ENCODE results near the gene DMRTC2. TPM values are rescaled to one million over a fixed set of nuclear protein-coding genes. Genes with fewer than 3 reads are reported as not detected.

The DMRTC2 gene
- total RNA-seq, 1 donor from 2014 or later = not detected

GRCh38 chr19:41868989-41869300 is 24.1 kb downstream of the DMRTC2 start:
- peaks cover 31% of the 10 kb centered on the region for H3K4me1 Mint-ChIP-seq (ENCODE audit: low read depth, unreplicated experiment)
- Histone ChIP-seq H2AFZ (ENCODE audit: low read depth, low read length) (no peak overlapping the region), H3K9ac (ENCODE audit: low read length) (no peak overlapping the region), H3K4me2 (ENCODE audit: low read length) (no peak overlapping the region), H3K79me2 (ENCODE audit: insufficient read depth, low read length) (peaks cover 53% of the 10 kb centered on the region), H3K4me3 (ENCODE audit: insufficient read depth, low read depth, low read length) (no peak overlapping the region), H3K36me3 (ENCODE audit: insufficient read depth, low read length) (peaks cover 62% of the 10 kb centered on the region), H4K20me1 (ENCODE audit: insufficient read depth, low read length) (peaks cover 88% of the 10 kb centered on the region), H3K27ac (ENCODE audit: low read depth, low read length) (no peak overlapping the region), H3K9me3 (ENCODE audit: insufficient read depth, low read depth, low read length) (no peaks in the 10 kb centered on the region), H3K4me1 (ENCODE audit: insufficient read depth, low read length) (peaks cover 6% of the 10 kb centered on the region), H3K27me3 (ENCODE audit: insufficient read depth, low read length) (no peaks in the 10 kb centered on the region)
- DNase-seq (ENCODE audit: low read depth) (no peak), FAIRE-seq (no peak)
- H3K4me3 Mint-ChIP-seq (ENCODE audit: unreplicated experiment) = no peak overlapping the region
- peak overlapping the region; percentile 12 for H3K27ac Mint-ChIP-seq (ENCODE audit: unreplicated experiment)
- peaks cover 21% of the 10 kb centered on the region for H3K36me3 Mint-ChIP-seq (ENCODE audit: low read depth, unreplicated experiment)
- H3K27me3 Mint-ChIP-seq (ENCODE audit: low read depth, unreplicated experiment) = no peaks in the 10 kb centered on the region
- no peak for TF ChIP-seq EZH2 (IDR thresholded peaks at IDR 0.05; ENCODE audit: insufficient read depth, low read length)
- no peaks in the 10 kb centered on the region for H3K9me3 Mint-ChIP-seq (ENCODE audit: unreplicated experiment)

GRCh38 chr19:41869374-41869955 is 24.6 kb downstream of the DMRTC2 start:
- Histone ChIP-seq H4K20me1 (ENCODE audit: insufficient read depth, low read length) (peaks cover 82% of the 10 kb centered on the region), H3K27ac (ENCODE audit: low read depth, low read length) (no peak overlapping the region), H3K27me3 (ENCODE audit: insufficient read depth, low read length) (no peaks in the 10 kb centered on the region), H3K79me2 (ENCODE audit: insufficient read depth, low read length) (peaks cover 47% of the 10 kb centered on the region), H3K9ac (ENCODE audit: low read length) (no peak overlapping the region), H3K36me3 (ENCODE audit: insufficient read depth, low read length) (peaks cover 57% of the 10 kb centered on the region), H3K4me1 (ENCODE audit: insufficient read depth, low read length) (peaks cover 1% of the 10 kb centered on the region), H3K4me2 (ENCODE audit: low read length) (no peak overlapping the region), H3K4me3 (ENCODE audit: insufficient read depth, low read depth, low read length) (no peak overlapping the region), H3K9me3 (ENCODE audit: insufficient read depth, low read depth, low read length) (no peaks in the 10 kb centered on the region), H2AFZ (ENCODE audit: low read depth, low read length) (no peak overlapping the region)
- Mint-ChIP-seq H3K27me3 (ENCODE audit: low read depth, unreplicated experiment) (no peaks in the 10 kb centered on the region), H3K27ac (ENCODE audit: unreplicated experiment) (peak overlapping the region; percentile 12), H3K9me3 (ENCODE audit: unreplicated experiment) (no peaks in the 10 kb centered on the region), H3K4me1 (ENCODE audit: low read depth, unreplicated experiment) (peaks cover 26% of the 10 kb centered on the region), H3K36me3 (ENCODE audit: low read depth, unreplicated experiment) (peaks cover 16% of the 10 kb centered on the region), H3K4me3 (ENCODE audit: unreplicated experiment) (no peak overlapping the region)
- FAIRE-seq (no peak), DNase-seq (ENCODE audit: low read depth) (no peak)
- TF ChIP-seq CTCF (IDR thresholded peaks at IDR 0.05; ENCODE audit: insufficient read depth, low read depth, low read length) (no peak), EZH2 (IDR thresholded peaks at IDR 0.05; ENCODE audit: insufficient read depth, low read length) (no peak)

DNA sequence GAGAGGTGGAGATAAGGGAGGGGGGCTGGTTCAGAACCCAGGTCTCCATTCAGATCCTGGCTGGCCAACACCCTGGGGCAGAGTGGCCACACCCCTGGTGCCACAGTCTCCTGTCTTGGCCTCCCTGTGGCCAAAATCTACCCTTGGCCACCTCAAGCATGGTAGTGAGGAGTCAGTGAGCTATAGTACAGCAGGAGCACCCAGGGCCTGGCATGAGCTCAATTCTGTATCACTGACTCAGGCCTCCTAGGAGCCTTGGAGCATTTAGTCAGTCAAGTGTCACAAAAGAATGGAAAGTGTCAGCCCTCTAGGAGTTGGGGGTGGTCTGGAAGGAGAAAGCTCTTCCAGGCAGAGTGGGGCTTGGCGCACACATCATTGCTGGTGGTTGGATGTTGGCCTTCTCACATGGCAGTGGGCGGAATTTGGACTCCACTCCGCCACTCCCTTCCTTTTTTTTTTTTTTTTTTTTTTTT is 25.6 kb downstream of the DMRTC2 start:
- Histone ChIP-seq H3K27me3 (ENCODE audit: insufficient read depth, low read length) (no peaks in the 10 kb centered on the region), H3K36me3 (ENCODE audit: insufficient read depth, low read length) (peaks cover 47% of the 10 kb centered on the region), H3K9ac (ENCODE audit: low read length) (no peak overlapping the region), H4K20me1 (ENCODE audit: insufficient read depth, low read length) (peaks cover 73% of the 10 kb centered on the region), H3K9me3 (ENCODE audit: insufficient read depth, low read depth, low read length) (no peaks in the 10 kb centered on the region), H3K4me3 (ENCODE audit: insufficient read depth, low read depth, low read length) (no peak overlapping the region), H3K79me2 (ENCODE audit: insufficient read depth, low read length) (peaks cover 38% of the 10 kb centered on the region), H3K4me2 (ENCODE audit: low read length) (no peak overlapping the region), H3K4me1 (ENCODE audit: insufficient read depth, low read length) (no peaks in the 10 kb centered on the region), H3K27ac (ENCODE audit: low read depth, low read length) (no peak overlapping the region), H2AFZ (ENCODE audit: low read depth, low read length) (no peak overlapping the region)
- peaks cover 21% of the 10 kb centered on the region for H3K4me1 Mint-ChIP-seq (ENCODE audit: low read depth, unreplicated experiment)
- TF ChIP-seq EZH2 (IDR thresholded peaks at IDR 0.05; ENCODE audit: insufficient read depth, low read length) = no peak
- no peak for TF ChIP-seq CTCF (IDR thresholded peaks at IDR 0.05; ENCODE audit: insufficient read depth, low read depth, low read length)
- H3K36me3 Mint-ChIP-seq (ENCODE audit: low read depth, unreplicated experiment) = peaks cover 12% of the 10 kb centered on the region
- H3K27ac Mint-ChIP-seq (ENCODE audit: unreplicated experiment) = no peak overlapping the region
- H3K27me3 Mint-ChIP-seq (ENCODE audit: low read depth, unreplicated experiment) = no peaks in the 10 kb centered on the region
- DNase-seq (ENCODE audit: low read depth) = peak; percentile 70
- no peaks in the 10 kb centered on the region for H3K9me3 Mint-ChIP-seq (ENCODE audit: unreplicated experiment)
- no peak for FAIRE-seq
- no peak overlapping the region for H3K4me3 Mint-ChIP-seq (ENCODE audit: unreplicated experiment)
